Suppressor macrophage treated with lipopolysaccharide for 1 hour (primary cell): ENCODE data around the gene TCIRG1.

ENCODE experiments used
- DNase-seq, 3 donors: peaks; one replicate each; pipeline ENCODE4 v3.0.0-alpha.2; 2020 to 2022

The TCIRG1 gene

DNA sequence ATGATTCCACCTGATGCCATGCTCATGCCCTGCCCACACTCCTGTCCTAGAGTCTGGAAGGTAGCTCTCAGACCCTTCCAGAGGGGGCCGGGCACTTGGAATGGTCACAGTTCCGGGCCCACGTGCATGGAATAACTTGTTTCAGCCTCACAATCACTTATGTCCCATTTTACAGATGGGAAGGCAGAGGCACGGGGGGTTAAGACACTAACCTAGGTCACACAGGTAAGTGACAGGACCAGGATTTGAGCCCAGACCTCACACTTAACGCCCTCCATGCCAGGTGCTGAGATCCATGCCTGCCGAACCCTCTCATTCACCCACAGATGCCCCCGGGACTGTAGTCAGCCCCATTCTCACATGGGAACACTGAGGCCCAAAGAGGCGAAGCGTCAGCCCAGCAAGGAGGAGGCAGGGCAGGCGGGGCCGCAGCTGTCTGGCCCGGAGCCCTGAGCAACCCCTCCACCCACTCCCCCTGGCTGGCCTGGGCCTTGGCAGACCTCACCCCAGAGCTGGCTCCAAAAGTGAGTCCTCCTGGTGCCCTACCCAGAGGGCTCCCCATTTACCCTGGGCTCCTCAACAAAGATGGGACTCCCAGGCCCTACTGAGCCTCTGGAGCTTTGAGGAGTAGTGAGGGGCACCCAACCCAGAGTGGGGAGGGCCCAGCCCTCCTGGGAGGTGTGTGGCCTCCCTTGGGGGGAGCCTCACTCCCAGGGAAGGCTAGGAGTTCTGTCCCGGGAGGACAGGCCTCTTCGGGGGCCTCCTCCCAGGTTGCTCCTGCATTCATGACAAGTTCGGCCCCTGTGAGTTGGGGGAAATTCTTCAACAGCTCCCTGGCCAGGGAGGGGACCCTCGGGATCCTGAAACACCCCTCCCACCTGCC lies 31.1 kb upstream of the TCIRG1 start:
- no peak for DNase-seq

GRCh38 chr11:68008381-68009337 lies 30.2 kb upstream of the TCIRG1 start:
- DNase-seq = peak; percentile 77 to 87 (median 85)

DNA sequence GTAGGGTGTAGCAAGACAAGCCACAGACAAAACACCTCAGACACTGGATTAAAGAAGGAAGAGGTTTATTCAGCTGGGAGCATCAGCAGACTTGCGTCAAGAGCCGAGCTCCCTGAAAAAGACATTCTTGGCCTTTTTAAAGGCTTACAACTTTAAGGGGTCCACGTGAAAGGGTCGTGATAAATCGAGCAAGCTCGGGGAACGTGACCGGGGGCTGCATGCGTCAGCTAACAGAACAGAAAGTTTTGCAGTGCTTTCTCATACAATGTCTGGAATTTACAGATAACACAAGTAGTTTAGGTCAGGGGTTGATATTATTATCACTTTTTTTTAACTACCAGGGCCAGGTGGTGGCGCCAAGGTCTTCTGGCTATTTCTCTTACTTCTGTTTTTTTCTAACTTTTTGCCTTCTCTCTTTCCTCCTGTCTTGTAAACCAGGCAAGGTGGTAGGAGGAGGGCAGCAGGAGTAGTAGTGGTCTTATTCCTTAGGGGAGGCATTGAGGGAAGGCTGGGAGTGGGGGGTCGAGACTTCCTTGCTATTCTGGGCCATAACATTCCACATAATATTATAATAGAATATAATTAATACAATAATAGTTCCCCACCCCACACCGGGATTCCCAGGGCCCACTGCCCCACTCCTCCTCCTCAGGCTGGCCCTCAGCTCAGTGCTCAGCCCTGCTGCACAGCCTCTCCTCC lies 29.3 kb upstream of the TCIRG1 start:
- peak; percentile 42 to 50 (median 47) for DNase-seq

- peak; percentile 90 to 95 (median 92) for DNase-seq
Measured at GRCh38 chr11:68010090-68011041, 28.5 kb upstream of the TCIRG1 start, which contains the start of gene ALDH3B1. Gene ALDH3B1, plus strand, starts transcription at chr11:68010327. Its CDS starts 4,971 bp downstream, at chr11:68015298.

GRCh38 chr11:68011051-68011943 lies 27.5 kb upstream of the TCIRG1 start:
- peak in 1 of 3 donors; percentile 35 for DNase-seq

DNA sequence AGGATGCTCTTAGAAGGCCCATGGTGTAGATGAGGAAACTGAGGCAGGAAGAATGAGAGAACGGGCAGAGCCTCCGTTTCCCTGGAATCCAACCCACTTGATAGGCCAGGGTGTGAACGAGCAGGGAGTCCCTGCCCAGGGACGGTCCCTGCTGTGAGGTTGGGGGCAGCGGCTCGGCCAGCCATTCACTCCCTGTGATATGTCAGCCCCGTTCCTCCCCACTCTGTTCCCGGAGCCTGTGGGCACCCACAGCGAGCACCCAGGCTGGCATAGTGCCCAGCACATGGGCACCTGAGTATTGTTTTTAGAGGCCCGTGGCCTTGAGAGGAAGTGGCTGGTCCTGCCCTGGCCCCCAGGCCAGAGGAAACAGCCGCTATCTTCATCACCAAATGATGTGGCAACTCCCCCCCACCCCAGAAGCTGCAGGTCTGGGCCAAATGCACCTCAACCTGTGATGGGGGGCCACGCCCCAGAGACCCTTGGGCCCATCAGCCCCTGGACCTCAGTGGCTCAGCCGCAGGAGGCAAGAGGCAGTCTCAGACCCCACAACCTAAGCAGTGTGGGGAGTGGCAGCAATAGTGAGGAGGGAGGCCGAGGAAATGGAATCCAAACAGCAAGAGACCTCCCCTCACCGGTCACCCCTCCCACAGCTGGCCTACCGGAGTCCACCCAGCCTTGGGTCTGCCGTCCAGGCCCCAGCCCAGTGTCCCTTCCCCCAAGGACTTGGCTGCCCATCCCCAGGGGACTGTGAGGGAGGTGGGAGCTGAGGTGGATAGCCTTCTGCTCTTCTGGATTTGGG lies 26.6 kb upstream of the TCIRG1 start:
- no peak for DNase-seq

GRCh38 chr11:68012843-68013610 lies 25.8 kb upstream of the TCIRG1 start:
- DNase-seq = no peak

DNA sequence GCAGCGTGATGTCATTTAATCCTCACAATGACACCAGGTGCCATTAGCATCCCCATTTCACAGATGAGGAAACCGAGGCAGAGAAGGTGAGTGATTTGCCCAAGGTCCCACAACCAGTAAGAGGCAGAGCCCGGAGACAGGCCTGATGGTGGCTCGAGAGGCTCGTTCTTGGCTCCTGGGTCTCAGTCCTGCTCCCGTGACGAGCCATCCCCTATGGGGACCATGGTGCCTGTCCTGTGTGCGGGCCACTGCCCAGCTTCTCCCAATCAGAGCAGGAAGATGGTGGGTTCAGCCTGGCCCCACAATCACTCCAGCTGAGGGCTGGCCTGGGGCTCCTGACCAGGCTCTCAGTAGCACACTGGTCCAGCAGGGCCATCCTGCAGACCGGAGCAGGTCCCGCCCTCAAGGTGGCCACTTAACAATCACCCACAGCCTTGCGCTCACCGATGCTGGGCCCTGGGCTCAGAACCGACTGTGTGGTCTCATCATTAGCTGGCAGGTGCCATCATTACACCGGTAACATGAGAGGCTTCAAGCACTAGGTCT lies 25.1 kb upstream of the TCIRG1 start:
- no peak for DNase-seq

DNA sequence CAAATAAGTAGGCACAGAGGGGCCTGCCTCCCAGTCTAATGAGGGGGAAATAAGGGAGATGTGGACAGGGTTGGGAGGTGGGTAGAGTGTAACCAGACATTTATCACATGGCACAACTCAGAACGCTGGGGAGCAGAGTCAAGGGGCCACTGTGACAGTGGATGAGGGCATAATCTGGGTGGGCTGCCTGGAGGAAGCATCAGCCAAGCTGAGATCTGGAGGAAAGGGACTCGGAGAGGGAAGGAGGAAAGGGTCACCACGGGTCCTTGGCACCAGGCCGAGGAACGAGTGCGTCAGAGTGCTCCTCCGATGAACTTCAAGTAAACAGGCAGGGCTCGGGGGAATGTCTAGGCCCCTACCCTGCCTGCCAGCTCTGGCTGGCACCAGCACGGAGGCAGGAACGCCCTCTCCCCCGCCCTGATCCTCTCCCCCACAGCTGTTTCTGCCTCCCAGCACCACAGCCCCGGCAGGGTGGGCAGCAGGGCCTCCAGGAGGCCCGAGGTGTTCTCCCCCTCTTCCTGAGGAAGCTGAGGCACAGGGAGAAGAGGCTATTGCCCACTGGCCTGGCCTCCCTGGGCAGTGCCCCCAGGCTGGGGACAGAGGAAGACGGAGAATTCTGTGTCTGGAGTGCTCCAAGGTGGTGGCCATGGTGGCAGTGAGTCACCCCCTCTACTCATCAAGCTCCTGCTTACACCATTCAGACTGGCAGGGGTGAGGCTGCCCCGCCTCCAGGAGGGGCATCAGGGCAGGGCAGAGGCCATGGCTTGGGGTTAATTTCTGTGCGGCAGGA lies 24.5 kb upstream of the TCIRG1 start:
- peak; percentile 67 to 77 (median 76) for DNase-seq

- no peak for DNase-seq
Measured at GRCh38 chr11:68014947-68015447, 23.8 kb upstream of the TCIRG1 start.

DNA sequence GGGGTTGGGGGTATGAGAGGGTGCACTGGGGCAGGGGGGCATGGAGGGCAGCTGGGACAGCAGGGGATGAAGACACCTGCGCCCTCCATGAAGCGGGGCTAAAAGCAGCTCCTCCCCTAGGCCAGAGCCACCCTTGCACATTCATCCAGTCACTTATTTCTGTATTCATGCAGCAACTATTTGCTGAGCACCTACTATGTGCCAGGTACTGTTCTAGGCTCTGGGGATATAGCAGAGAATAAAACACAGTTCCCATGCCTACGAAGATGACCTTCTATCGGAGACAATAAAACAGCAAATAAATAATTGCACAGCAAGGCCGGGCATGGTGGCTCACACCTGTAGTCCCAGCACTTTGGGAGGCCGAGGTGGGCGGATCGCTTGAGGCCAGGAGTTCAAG lies 23.4 kb upstream of the TCIRG1 start:
- DNase-seq = no peak

GRCh38 chr11:68016161-68016903 lies 22.5 kb upstream of the TCIRG1 start:
- DNase-seq = no peak

DNA sequence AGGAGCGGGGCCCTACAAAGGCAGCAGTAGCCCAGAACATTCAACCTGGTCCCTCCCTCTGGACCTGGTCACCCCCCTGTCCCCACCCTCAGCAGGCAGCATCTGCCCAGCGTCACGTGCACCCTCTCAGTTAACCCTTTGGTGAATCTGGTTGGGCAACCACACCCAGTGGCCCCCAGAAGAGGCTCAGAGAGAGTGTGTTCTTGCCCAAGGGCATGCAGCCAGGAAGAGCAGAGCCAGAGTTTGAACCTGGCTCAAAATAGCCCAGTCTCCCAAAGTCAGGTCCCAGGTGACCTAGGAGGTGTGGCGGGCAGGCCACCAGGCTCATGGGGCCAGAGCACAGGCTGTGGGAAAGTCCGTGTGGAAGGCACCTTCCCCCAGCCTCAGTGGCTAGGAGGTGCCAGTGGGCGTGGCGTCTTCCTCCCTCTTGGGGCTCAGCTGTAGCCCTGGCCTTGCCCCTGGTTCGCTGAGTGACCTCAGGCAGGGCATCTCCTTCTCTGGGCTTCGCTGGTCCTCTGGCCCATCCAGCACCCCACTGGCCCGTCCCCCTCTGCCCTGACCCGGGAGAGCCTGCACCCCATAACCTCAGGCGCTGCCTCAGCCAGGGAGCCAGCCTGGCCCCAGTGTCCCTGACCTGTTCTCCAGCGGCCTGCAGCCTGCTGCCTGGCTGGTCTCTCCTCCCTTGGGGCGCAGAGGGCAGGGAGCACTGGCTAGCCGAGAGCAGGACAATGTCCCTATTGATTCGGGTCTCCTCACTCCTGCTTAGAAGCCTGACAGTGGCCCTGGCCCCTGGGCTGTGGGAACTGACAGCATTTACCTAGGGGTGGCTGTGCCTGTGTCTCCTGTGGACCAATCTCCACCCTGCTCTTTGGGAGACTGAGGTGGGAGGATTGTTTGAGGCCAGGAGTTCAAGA lies 21.7 kb upstream of the TCIRG1 start:
- no peak for DNase-seq

GRCh38 chr11:68017980-68018729 lies 20.7 kb upstream of the TCIRG1 start:
- no peak for DNase-seq

- no peak for DNase-seq
Measured at GRCh38 chr11:68018730-68019190, 20.1 kb upstream of the TCIRG1 start.
